IMR-90 (cell line): ENCODE results near the gene KRT8. TPM values are rescaled to one million over a fixed set of nuclear protein-coding genes. Genes with fewer than 3 reads are reported as not detected.

Experiments
- ATAC-seq: fragments of 200-7000 bp; cut with Tn5 transposase; 2 replicates; pipeline ENCODE4 v1.9.1; 2020; ENCODE audit warnings: low read depth, mild to moderate bottlenecking, moderate library complexity
- BruUV-seq: library from RNA; stranded (reverse); fragments of 400-500 nt; replicated peaks from 2 replicates; lab custom pipeline; 2021; lab: Mats Ljungman, UMichigan
- CTCF ChIA-PET: fragments of 300-600 bp; formaldehyde crosslinking; extraction: SDS; loops from one replicate; lab custom pipeline; 2021; ENCODE audit warnings: antibody characterized with exemption; lab: Yijun Ruan, JAX
- POLR2A ChIA-PET: fragments of 300-600 bp; sonication (Branson Sonifier 250); formaldehyde crosslinking; loops from one replicate; lab custom pipeline; 2022; ENCODE audit warnings: antibody characterized with exemption; ENCODE audit not compliant: unreplicated experiment; lab: Charles Lee
- DNase-seq: peaks from one replicate; pipeline ENCODE4 v3.0.0; 2013
- H2AFZ ChIP-seq: replicated peaks from 2 replicates; pipeline ENCODE3; 2013; ENCODE audit warnings: low read length, mild to moderate bottlenecking; ENCODE audit not compliant: poor library complexity
- H2AK5ac ChIP-seq: 2 replicates; pipeline ENCODE4 v1.6.1; 2013; ENCODE audit warnings: low read depth, low read length, inconsistent platforms
- H2AK9ac ChIP-seq: replicated peaks from 2 replicates; pipeline ENCODE3; 2013; ENCODE audit warnings: mild to moderate bottlenecking, low read depth, low read length, moderate library complexity; ENCODE audit not compliant: poor library complexity
- H2BK120ac ChIP-seq: 2 replicates; pipeline ENCODE4 v1.6.1; 2013; ENCODE audit warnings: low read depth, low read length, inconsistent platforms
- H2BK15ac ChIP-seq: 3 replicates; pipeline ENCODE4 v1.6.1; 2013; ENCODE audit warnings: low read depth, low read length, inconsistent platforms
- H2BK20ac ChIP-seq: 2 replicates; pipeline ENCODE4 v1.6.1; 2013; ENCODE audit warnings: low read depth, mild to moderate bottlenecking, inconsistent platforms, low read length, moderate library complexity
- H2BK5ac ChIP-seq: 2 replicates; pipeline ENCODE4 v1.6.1; 2013; ENCODE audit warnings: mild to moderate bottlenecking, low read depth, low read length, inconsistent platforms; ENCODE audit not compliant: poor library complexity, severe bottlenecking
- H3K14ac ChIP-seq: replicated peaks from 2 replicates; pipeline ENCODE4 v1.6.1; 2013; ENCODE audit warnings: low read depth, low read length, inconsistent platforms
- H3K18ac ChIP-seq: 2 replicates; pipeline ENCODE4 v1.6.1; 2013; ENCODE audit warnings: low read depth, low read length, control low read depth
- H3K23ac ChIP-seq: 2 replicates; pipeline ENCODE4 v1.6.1; 2013; ENCODE audit warnings: low read depth, low read length, inconsistent platforms
- H3K27ac ChIP-seq: 2 replicates; pipeline ENCODE4 v1.5.1; 2013; ENCODE audit warnings: mild to moderate bottlenecking, control low read depth, low read length; ENCODE audit not compliant: insufficient read depth
- H3K27me3 ChIP-seq: 2 replicates; pipeline ENCODE4 v1.6.1; 2013; ENCODE audit warnings: low read length; ENCODE audit not compliant: control insufficient read depth, insufficient read depth
- H3K36me3 ChIP-seq: 2 replicates; pipeline ENCODE4 v1.6.1; 2013; ENCODE audit warnings: low read length, mixed read lengths; ENCODE audit not compliant: control insufficient read depth, insufficient read depth
- H3K4ac ChIP-seq: 2 replicates; pipeline ENCODE4 v1.6.1; 2013; ENCODE audit warnings: low read depth, low read length, inconsistent platforms
- H3K4me1 ChIP-seq: 2 replicates; pipeline ENCODE4 v1.6.1; 2013; ENCODE audit warnings: low read length, mixed read lengths; ENCODE audit not compliant: control insufficient read depth, insufficient read depth
- H3K4me2 ChIP-seq: 2 replicates; pipeline ENCODE4 v1.6.1; 2013; ENCODE audit warnings: low read depth, mild to moderate bottlenecking, control low read depth, low read length, moderate library complexity
- H3K4me3 ChIP-seq: 2 replicates; pipeline ENCODE4 v1.5.1; 2013; ENCODE audit warnings: low read depth, mild to moderate bottlenecking, control low read depth, low read length, moderate library complexity; ENCODE audit not compliant: insufficient read depth
- H3K56ac ChIP-seq: 2 replicates; pipeline ENCODE4 v1.6.1; 2013; ENCODE audit warnings: low read length, inconsistent platforms; ENCODE audit not compliant: insufficient read depth; ENCODE audit errors: extremely low read depth
- H3K79me1 ChIP-seq, 2 experiments: 2 replicates each; pipeline ENCODE4 v1.6.1; 2013; ENCODE audit warnings: low read length in 2 of 2, inconsistent platforms in 1 of 2, low read depth in 1 of 2
- H3K9ac ChIP-seq: 2 replicates; pipeline ENCODE4 v1.6.1; 2013; ENCODE audit warnings: low read depth, low read length, control low read depth
- H3K9me1 ChIP-seq: 2 replicates; pipeline ENCODE4 v1.6.1; 2013; ENCODE audit warnings: low read length, inconsistent platforms; ENCODE audit not compliant: insufficient read depth
- H3K9me3 ChIP-seq: 2 replicates; pipeline ENCODE4 v1.6.1; 2013; ENCODE audit warnings: low read length; ENCODE audit not compliant: control insufficient read depth, insufficient read depth
- H4K20me1 ChIP-seq: 2 replicates; pipeline ENCODE4 v1.6.1; 2013; ENCODE audit warnings: low read length, inconsistent platforms; ENCODE audit not compliant: insufficient read depth
- H4K5ac ChIP-seq: 2 replicates; pipeline ENCODE4 v1.6.1; 2013; ENCODE audit warnings: mild to moderate bottlenecking, low read depth, low read length, control low read depth
- H4K8ac ChIP-seq, 2 experiments: 2 replicates each; pipeline ENCODE4 v1.6.1; 2013; ENCODE audit warnings: low read depth in 2 of 2, low read length in 2 of 2, control low read depth in 1 of 2, inconsistent platforms in 1 of 2
- H4K91ac ChIP-seq: 2 replicates; pipeline ENCODE4 v1.6.1; 2013; ENCODE audit warnings: low read depth, low read length, inconsistent platforms; ENCODE audit not compliant: insufficient read depth
- CHD1 ChIP-seq: IDR thresholded peaks from 2 replicates; pipeline ENCODE4 v1.6.1; 2012; ENCODE audit warnings: low read depth, low read length, improper control_type of control experiment
- CTCF ChIP-seq: conservative IDR thresholded peaks from 2 replicates; pipeline ENCODE4 v1.5.1; 2012; ENCODE audit warnings: mild to moderate bottlenecking, low read depth, low read length, improper control_type of control experiment
- ELK1 ChIP-seq: fragments of 150-350 bp; IDR thresholded peaks from 2 replicates; pipeline ENCODE4 v1.6.1; 2016; ENCODE audit warnings: low read depth, mild to moderate bottlenecking, low read length, moderate library complexity, borderline replicate concordance
- FOS ChIP-seq: fragments of 150-350 bp; IDR thresholded peaks from 2 replicates; pipeline ENCODE4 v1.6.1; 2016; ENCODE audit warnings: low read depth, low read length
- MAFK ChIP-seq: IDR thresholded peaks from 2 replicates; pipeline ENCODE4 v1.6.1; 2012; ENCODE audit warnings: low read depth, low read length, improper control_type of control experiment
- MAZ ChIP-seq: IDR thresholded peaks from 2 replicates; pipeline ENCODE4 v1.6.1; 2012; ENCODE audit warnings: low read depth, mild to moderate bottlenecking, low read length, improper control_type of control experiment, moderate library complexity, borderline replicate concordance
- MXI1 ChIP-seq: IDR thresholded peaks from 2 replicates; pipeline ENCODE4 v1.6.1; 2012; ENCODE audit warnings: low read depth, mild to moderate bottlenecking, low read length, moderate library complexity, borderline replicate concordance
- NFE2L2 ChIP-seq: fragments of 150-350 bp; IDR thresholded peaks from 2 replicates; pipeline ENCODE4 v1.6.1; 2016; ENCODE audit warnings: low read depth, mild to moderate bottlenecking, low read length
- RAD21 ChIP-seq: IDR thresholded peaks from 2 replicates; pipeline ENCODE4 v1.6.1; 2012; ENCODE audit warnings: low read length, improper control_type of control experiment
- RCOR1 ChIP-seq: IDR thresholded peaks from 2 replicates; pipeline ENCODE4 v1.6.1; 2012; ENCODE audit warnings: mild to moderate bottlenecking, low read length, improper control_type of control experiment; ENCODE audit not compliant: insufficient replicate concordance
- RFX5 ChIP-seq: IDR thresholded peaks from 2 replicates; pipeline ENCODE4 v1.8.0; 2012; ENCODE audit warnings: low read depth, mild to moderate bottlenecking, low read length, moderate library complexity
- SMC3 ChIP-seq: fragments of 150-350 bp; IDR thresholded peaks from 2 replicates; pipeline ENCODE4 v1.6.1; 2016; ENCODE audit warnings: low read depth, mild to moderate bottlenecking, antibody characterized with exemption, low read length, moderate library complexity
- USF2 ChIP-seq: fragments of 150-350 bp; IDR thresholded peaks from 2 replicates; pipeline ENCODE4 v1.6.1; 2017; ENCODE audit warnings: mild to moderate bottlenecking, antibody characterized with exemption, low read length, low read depth
- WGBS, 2 experiments: methylation state at CpG; one replicate each; pipeline versions ENCODE4 v1.1.5 to v1.1.7; 2013; ENCODE audit warnings: missing lambda C conversion rate in 2 of 2; ENCODE audit not compliant: insufficient read length in 1 of 2; ENCODE audit errors: extremely low coverage in 2 of 2; 5-methylcytosine and 5-hydroxymethylcytosine counted together
- dilution Hi-C: fragments of 300-500 bp; cut with HindIII; formaldehyde crosslinking; loops from one replicate; pipeline ENCODE4 v1.14.3; 2018; ENCODE audit warnings: low sequenced_read_pairs; ENCODE audit not compliant: unreplicated experiment
- in situ Hi-C: fragments of 300-500 bp; cut with MboI; formaldehyde crosslinking; loops from 3 replicates; pipeline ENCODE4 v1.14.3; 2019; ENCODE audit warnings: low sequenced_read_pairs, inconsistent platforms, mixed read lengths
- intact Hi-C: fragments of 100-400 bp; cut with micrococcal nuclease; formaldehyde crosslinking; loops from 2 replicates; pipeline ENCODE4 v1.10.0; 2022
- polyA plus RNA-seq, 3 experiments: library from polyadenylated mRNA; depleted of rRNA; stranded (reverse); fragments of >200 nt; gene quantifications; 2 replicates each; pipeline ENCODE4 v1.2.3, GENCODE V29; 2012; ENCODE audit warnings: low replicate concordance in 1 of 3
- total RNA-seq: library from RNA; depleted of rRNA; stranded (reverse); fragments of >200 nt; gene quantifications from 2 replicates; pipeline ENCODE4 v1.2.3, GENCODE V29; 2012

KRT8 gene
- total and polyA plus RNA-seq, 2 of the 4 experiments (the other 2 are of a cell fraction) = 10.9 to 39.3 TPM

- no peak overlapping the region for H2AFZ ChIP-seq
- H2AK5ac ChIP-seq = no peak overlapping the region
- no peak overlapping the region for H3K4me3 ChIP-seq
- H4K8ac ChIP-seq = no peak overlapping the region
- no peak overlapping the region for H3K18ac ChIP-seq
- H3K79me1 ChIP-seq = no peaks in the 10 kb centered on the region
- no peak overlapping the region for H2AK9ac ChIP-seq
- TF ChIP-seq USF2 = no peak
- TF ChIP-seq MAFK = no peak
- TF ChIP-seq RFX5 = no peak
- TF ChIP-seq FOS = no peak
- TF ChIP-seq ELK1 = no peak
- TF ChIP-seq NFE2L2 = no peak
- no peak for TF ChIP-seq CTCF
- TF ChIP-seq MAZ = no peak
- TF ChIP-seq RCOR1 = no peak
- TF ChIP-seq MXI1 = no peak
- no peak for TF ChIP-seq CHD1
- TF ChIP-seq SMC3 = no peak
- no peak for TF ChIP-seq RAD21
- H3K4ac ChIP-seq = no peak overlapping the region
- no peak overlapping the region for H3K23ac ChIP-seq
- H3K27ac ChIP-seq = no peak overlapping the region
- DNase-seq (no peak), ATAC-seq (no peak)
- H2BK15ac ChIP-seq = no peak overlapping the region
- BruUV-seq = no TSS peak
- H3K9ac ChIP-seq = no peak overlapping the region
- 89% methylated on average over 1 of the region's 3 CpGs; no CpG with 5 or more reads in 1 of the 2 experiments for WGBS, 2 experiments
- intact Hi-C loops = no loop called here
- H2BK120ac ChIP-seq = no peak overlapping the region
- peaks cover 28% of the 10 kb centered on the region for H3K27me3 ChIP-seq
- no peaks in the 10 kb centered on the region for H3K36me3 ChIP-seq
- H3K4me1 ChIP-seq = no peaks in the 10 kb centered on the region
- no peak overlapping the region for H4K91ac ChIP-seq
- CTCF ChIA-PET = no interaction called here
- no peaks in the 10 kb centered on the region for H3K9me3 ChIP-seq
- no peak overlapping the region for H4K5ac ChIP-seq
- POLR2A ChIA-PET = no interaction called here
- H3K4me2 ChIP-seq = no peak overlapping the region
- no peak overlapping the region for H3K14ac ChIP-seq
- H2BK5ac ChIP-seq = no peak overlapping the region
- H3K56ac ChIP-seq = no peak overlapping the region
- H2BK20ac ChIP-seq = no peak overlapping the region
- no peaks in the 10 kb centered on the region for H4K20me1 ChIP-seq
- dilution Hi-C loops = no loop called here
- in situ Hi-C loops = no loop called here
- H3K9me1 ChIP-seq = no peaks in the 10 kb centered on the region
Measured at GRCh38 chr12:52857500-52857899, 47.4 kb downstream of the KRT8 start.
